ENCODE data around the gene PTPRCAP. TPM values are rescaled to one million over a fixed set of nuclear protein-coding genes. Genes with fewer than 3 reads are reported as not detected.

Gene PTPRCAP
- total and polyA plus RNA-seq, 9 of the 15 experiments (the other 6 are each of a cell fraction or from before 2014, with no cell fraction given), result 0.22 to 2.0 (median 1.1) TPM; not detected in 4

- TF ChIP-seq ZNF592 (IDR thresholded peaks at IDR 0.05) (no peak), ESRRA (IDR thresholded peaks at IDR 0.05; ENCODE audit: borderline replicate concordance, low read depth) (no peak), MEIS2 (IDR thresholded peaks at IDR 0.05; ENCODE audit: partially characterized antibody) (peak; percentile 78), ZNF143 (CRISPR knock-in tag; IDR thresholded peaks at IDR 0.05) (peak; percentile 97), PRMT5 (CRISPR knock-in tag; IDR thresholded peaks at IDR 0.05) (no peak), THRB (CRISPR knock-in tag; conservative IDR thresholded peaks at IDR 0.05) (no peak), ZHX1 (conservative IDR thresholded peaks at IDR 0.05; ENCODE audit: low read length) (peak; percentile 65; the same call in 1 of the 2 replicates), RBM22 (IDR thresholded peaks at IDR 0.05; ENCODE audit: low read depth, low read length, poor library complexity, severe bottlenecking) (no peak), SFPQ (IDR thresholded peaks at IDR 0.05; ENCODE audit: low read depth, low read length) (no peak), KHSRP (IDR thresholded peaks at IDR 0.05) (peak; percentile 96), DLX4 (CRISPR knock-in tag; IDR thresholded peaks at IDR 0.05) (no peak), ZNF644 (tag; IDR thresholded peaks at IDR 0.05; ENCODE audit: low read depth) (no peak), ZNF232 (CRISPR knock-in tag; IDR thresholded peaks at IDR 0.05) (no peak), ZSCAN32 (CRISPR knock-in tag; IDR thresholded peaks at IDR 0.05) (no peak), ZNF165 (CRISPR knock-in tag; IDR thresholded peaks at IDR 0.05; ENCODE audit: borderline replicate concordance) (no peak), NR2F6 (CRISPR knock-in tag; IDR thresholded peaks at IDR 0.05) (no peak)
These were observed 9.2 kb downstream of the PTPRCAP start, which contains the start of gene RPS6KB2 (continued) for GRCh38 chr11:67428052-67429001.
